Glutamatergic neuron (in vitro differentiated cells): ENCODE measurements around the gene B3GAT1. TPM values are rescaled to one million over a fixed set of nuclear protein-coding genes. Genes with fewer than 3 reads are reported as not detected.
A peak's percentile ranks its signal among the peaks of the same experiment; 100 is the strongest.

ENCODE experiments used
- DNase-seq: peaks from one replicate; pipeline ENCODE4 v3.0.0; 2022
- H3K27ac Mint-ChIP-seq: one replicate; pipeline ENCODE4 v1.8.0; 2020; ENCODE audit warnings: mild to moderate bottlenecking, mixed read lengths, inconsistent platforms; ENCODE audit not compliant: unreplicated experiment
- H3K27me3 Mint-ChIP-seq: one replicate; pipeline ENCODE4 v1.8.0; 2020; ENCODE audit warnings: mild to moderate bottlenecking, moderate library complexity, mixed read lengths, inconsistent platforms; ENCODE audit not compliant: unreplicated experiment
- H3K36me3 Mint-ChIP-seq: one replicate; pipeline ENCODE4 v1.8.0; 2020; ENCODE audit warnings: mild to moderate bottlenecking, mixed read lengths, inconsistent platforms; ENCODE audit not compliant: unreplicated experiment
- H3K4me1 Mint-ChIP-seq: one replicate; pipeline ENCODE4 v1.8.0; 2020; ENCODE audit warnings: mild to moderate bottlenecking, low read depth, mixed read lengths, inconsistent platforms; ENCODE audit not compliant: unreplicated experiment
- H3K4me3 Mint-ChIP-seq: one replicate; pipeline ENCODE4 v1.8.0; 2020; ENCODE audit warnings: mild to moderate bottlenecking, mixed read lengths, inconsistent platforms; ENCODE audit not compliant: unreplicated experiment
- H3K9me3 Mint-ChIP-seq: one replicate; pipeline ENCODE4 v1.8.0; 2020; ENCODE audit warnings: mild to moderate bottlenecking, moderate library complexity, mixed read lengths, inconsistent platforms; ENCODE audit not compliant: unreplicated experiment
- CTCF ChIP-seq: fragments of 200-600 bp; sonication (generic); IDR thresholded peaks from one replicate; pipeline ENCODE4 v1.5.0; 2021; ENCODE audit not compliant: partially characterized antibody, unreplicated experiment
- total RNA-seq: library from RNA; stranded (reverse); fragmentation: NEBNext Ultra II Directional; extraction: Animal tissue kit (Norgen Biotek cat#: 25700); gene quantifications from one replicate; pipeline ENCODE4 v1.2.1, GENCODE V29; 2021; ENCODE audit not compliant: unreplicated experiment

B3GAT1 gene
- total RNA-seq, 1 donor from 2014 or later: 240 TPM

- peaks cover 48% of the 10 kb centered on the region for H3K4me1 Mint-ChIP-seq
- H3K36me3 Mint-ChIP-seq: peaks cover 6% of the 10 kb centered on the region
- no peak for DNase-seq
- peaks cover 18% of the 10 kb centered on the region for H3K27me3 Mint-ChIP-seq
- H3K27ac Mint-ChIP-seq: peak overlapping the region; percentile 38
- H3K9me3 Mint-ChIP-seq: peaks cover 21% of the 10 kb centered on the region
- TF ChIP-seq CTCF: no peak
- H3K4me3 Mint-ChIP-seq: no peak overlapping the region
Measured at GRCh38 chr11:134391656-134392055, 20.4 kb downstream of the B3GAT1 start.

GRCh38 chr11:134390706-134391569, 21.1 kb downstream of the B3GAT1 start:
- Mint-ChIP-seq H3K9me3 (peaks cover 21% of the 10 kb centered on the region), H3K4me1 (peaks cover 53% of the 10 kb centered on the region), H3K27me3 (peaks cover 16% of the 10 kb centered on the region), H3K4me3 (no peak overlapping the region), H3K36me3 (peaks cover 6% of the 10 kb centered on the region), H3K27ac (peak overlapping the region; percentile 38)
- DNase-seq: no peak
- no peak for TF ChIP-seq CTCF

GRCh38 chr11:134389464-134390180, 22.4 kb downstream of the B3GAT1 start:
- Mint-ChIP-seq H3K27me3 (peaks cover 15% of the 10 kb centered on the region), H3K4me1 (peaks cover 48% of the 10 kb centered on the region), H3K4me3 (no peak overlapping the region), H3K27ac (no peak overlapping the region), H3K36me3 (peaks cover 6% of the 10 kb centered on the region), H3K9me3 (peaks cover 20% of the 10 kb centered on the region)
- TF ChIP-seq CTCF: no peak
- DNase-seq: no peak

- Mint-ChIP-seq H3K4me1 (peaks cover 40% of the 10 kb centered on the region), H3K4me3 (no peak overlapping the region), H3K27ac (no peak overlapping the region), H3K36me3 (peaks cover 6% of the 10 kb centered on the region), H3K27me3 (peaks cover 11% of the 10 kb centered on the region), H3K9me3 (peaks cover 13% of the 10 kb centered on the region)
- DNase-seq: no peak
- TF ChIP-seq CTCF: no peak
Measured at GRCh38 chr11:134388590-134388989, 23.5 kb downstream of the B3GAT1 start.

GRCh38 chr11:134387501-134387900, 24.5 kb downstream of the B3GAT1 start:
- Mint-ChIP-seq H3K36me3 (peaks cover 6% of the 10 kb centered on the region), H3K27me3 (peaks cover 8% of the 10 kb centered on the region)

More at GRCh38 chr11:134387501-134387900, 24.5 kb downstream of the B3GAT1 start:
- Mint-ChIP-seq H3K9me3 (peaks cover 11% of the 10 kb centered on the region), H3K4me1 (peaks cover 30% of the 10 kb centered on the region), H3K27ac (peak overlapping the region; percentile 8), H3K4me3 (peak overlapping the region; percentile 45)
- no peak for TF ChIP-seq CTCF
- no peak for DNase-seq
